K562 (cell line): ENCODE measurements around the gene VPS4B. TPM values are rescaled to one million over a fixed set of nuclear protein-coding genes. Genes with fewer than 3 reads are reported as not detected.

Source experiments
- ATAC-seq: fragments of 200-7000 bp; cut with Tn5 transposase; 3 replicates; pipeline ENCODE4 v1.9.1; 2020; ENCODE audit warnings: moderate library complexity
- BruUV-seq: library from RNA; stranded (reverse); fragments of 400-500 nt; replicated peaks from 2 replicates; lab custom pipeline; 2021; lab: Mats Ljungman, UMichigan
- CTCF ChIA-PET: fragments of 300-600 bp; formaldehyde crosslinking; extraction: SDS; loops from one replicate; lab custom pipeline; 2021; ENCODE audit warnings: low intra/inter-chr PET ratio; lab: Yijun Ruan, JAX
- POLR2A ChIA-PET: fragments of 300-600, 350-650 bp; sonication (Branson Sonifier 250); formaldehyde crosslinking; extraction: SDS; loops from one replicate; lab custom pipeline; 2021; ENCODE audit warnings: antibody characterized with exemption, inconsistent platforms; lab: Yijun Ruan, JAX
- DNase-seq, 4 experiments: peaks; one replicate each; pipeline versions ENCODE4 v3.0.0 to v3.0.0-alpha.2; 2011 to 2018; ENCODE audit warnings: low spot score in 3 of 4, mixed read lengths in 3 of 4; ENCODE audit errors: extremely low read depth in 1 of 4
- FAIRE-seq: peaks from 2 replicates; lab custom pipeline; 2011; peaks lifted over from hg19 to GRCh38; lab: Jason Lieb, UNC
- H2AFZ ChIP-seq: 2 replicates; pipeline ENCODE4 v1.6.0; 2011; ENCODE audit warnings: low read depth, low read length, control low read depth, inconsistent platforms
- H3K27ac ChIP-seq: fragments of 200-600 bp; 3 replicates; pipeline ENCODE4 v1.8.0; 2011; ENCODE audit warnings: low read depth, mild to moderate bottlenecking, control low read depth, inconsistent platforms, low read length, moderate library complexity, mixed read lengths; ENCODE audit errors: extremely low read depth
- H3K27me3 ChIP-seq, 2 experiments: fragments of 300-600 bp in 1 of 2; 2 replicates in 1 of 2; 3 replicates in 1 of 2; pipeline versions ENCODE4 v1.6.0 to v1.8.0; 2011; ENCODE audit warnings: inconsistent platforms in 2 of 2, low read length in 2 of 2, mild to moderate bottlenecking in 1 of 2, mixed read lengths in 1 of 2, moderate library complexity in 1 of 2; ENCODE audit not compliant: control insufficient read depth in 2 of 2, insufficient read depth in 2 of 2
- H3K36me3 ChIP-seq: fragments of 300-600 bp; 3 replicates; pipeline ENCODE4 v1.8.0; 2011; ENCODE audit warnings: mild to moderate bottlenecking, low read length, inconsistent platforms; ENCODE audit not compliant: control insufficient read depth, insufficient read depth
- H3K4me1 ChIP-seq, 2 experiments: fragments of 200-600 bp in 1 of 2; replicated peaks in 1 of 2; 2 replicates in 1 of 2; 3 replicates in 1 of 2; pipeline versions ENCODE4 v1.5.1 to v1.8.0; 2011; ENCODE audit warnings: inconsistent platforms in 2 of 2, low read length in 2 of 2, mild to moderate bottlenecking in 1 of 2, mixed read lengths in 1 of 2, moderate library complexity in 1 of 2; ENCODE audit not compliant: control insufficient read depth in 2 of 2, insufficient read depth in 2 of 2
- H3K4me2 ChIP-seq: 2 replicates; pipeline ENCODE4 v1.6.1; 2011; ENCODE audit warnings: low read length, control low read depth, inconsistent platforms, mixed read lengths; ENCODE audit not compliant: insufficient read depth
- H3K4me3 ChIP-seq: fragments of 200-600 bp; sonication (generic), shearing (Covaris generic); 2 replicates; pipeline ENCODE4 v1.5.1; 2016; ENCODE audit warnings: control low read depth, inconsistent platforms
- H3K79me2 ChIP-seq: fragments of 200-600 bp; 3 replicates; pipeline ENCODE4 v1.8.0; 2011; ENCODE audit warnings: low read length, inconsistent platforms; ENCODE audit not compliant: control insufficient read depth, insufficient read depth
- H3K9ac ChIP-seq, 2 experiments: 2 replicates each; pipeline versions ENCODE4 v1.6.0 to v1.6.1; 2011; ENCODE audit warnings: low read depth in 2 of 2, low read length in 2 of 2, control low read depth in 1 of 2, inconsistent platforms in 1 of 2, mild to moderate bottlenecking in 1 of 2, mixed read lengths in 1 of 2; ENCODE audit not compliant: insufficient read depth in 1 of 2
- H3K9me1 ChIP-seq: one replicate; pipeline ENCODE4 v1.6.0; 2011; ENCODE audit warnings: inconsistent platforms, mild to moderate bottlenecking, low read length, moderate library complexity; ENCODE audit not compliant: control insufficient read depth, insufficient read depth
- H3K9me3 ChIP-seq: replicated peaks from 2 replicates; pipeline ENCODE4 v1.5.1; 2011; ENCODE audit warnings: low read depth, low read length, inconsistent platforms; ENCODE audit not compliant: control insufficient read depth, insufficient read depth
- H4K20me1 ChIP-seq: replicated peaks from 2 replicates; pipeline ENCODE4 v1.6.1; 2011; ENCODE audit warnings: low read length, inconsistent platforms, mixed read lengths; ENCODE audit not compliant: control insufficient read depth, insufficient read depth
- DLX4 ChIP-seq: fragments of 250-450 bp; sonication (Bioruptor Pico); IDR thresholded peaks from 2 replicates; pipeline ENCODE4 v1.6.1; 2021; ENCODE audit warnings: mild to moderate bottlenecking
- E2F5 ChIP-seq: sonication (generic); formaldehyde crosslinking; IDR thresholded peaks from 2 replicates; pipeline ENCODE4 v1.8.0; 2022; ENCODE audit warnings: mild to moderate bottlenecking, missing genetic modification reagents
- FUS ChIP-seq: fragments of 200-400 bp; formaldehyde crosslinking; optimal IDR thresholded peaks from 2 replicates; pipeline ENCODE3; 2017; ENCODE audit warnings: low read depth, low read length
- HNRNPK ChIP-seq: fragments of 200-400 bp; formaldehyde crosslinking; IDR thresholded peaks from one replicate; pipeline ENCODE4 v1.6.1; 2018; ENCODE audit warnings: mild to moderate bottlenecking, low read depth, low read length; ENCODE audit not compliant: poor library complexity, severe bottlenecking
- SETDB1 ChIP-seq: IDR thresholded peaks from one replicate; pipeline ENCODE4 v1.6.1; 2012; ENCODE audit warnings: low read length, control low read depth, inconsistent platforms
- TAL1 ChIP-seq: fragments of 450-650 bp; IDR thresholded peaks from 2 replicates; pipeline ENCODE4 v1.6.1; 2016; ENCODE audit warnings: mild to moderate bottlenecking
- TEAD2 ChIP-seq: fragments of 450-650 bp; IDR thresholded peaks from 2 replicates; pipeline ENCODE4 v1.6.1; 2016; ENCODE audit warnings: missing genetic modification characterization, control low read depth, missing compliant biosample characterization
- ZBTB33 ChIP-seq: sonication (generic); formaldehyde crosslinking; IDR thresholded peaks from 2 replicates; pipeline ENCODE4 v1.8.1; 2023; ENCODE audit warnings: mild to moderate bottlenecking, missing genetic modification reagents
- WGBS: fragments of 100-300 bp; shearing (Covaris generic); methylation state at CpG from one replicate; pipeline ENCODE4 v1.1.6; 2016; ENCODE audit warnings: low coverage, mixed read lengths; ENCODE audit not compliant: insufficient coverage; ENCODE audit errors: missing lambda C conversion rate; 5-methylcytosine and 5-hydroxymethylcytosine counted together
- in situ Hi-C: fragments of 300-500 bp; cut with MboI; formaldehyde crosslinking; loops from 4 replicates; pipeline ENCODE4 v1.15.0; 2018; ENCODE audit warnings: inconsistent platforms, mixed read lengths
- intact Hi-C: fragments of 100-400 bp; cut with micrococcal nuclease; formaldehyde crosslinking; loops from 2 replicates; pipeline ENCODE4 v1.14.2; 2022
- polyA plus RNA-seq, 8 experiments: library from polyadenylated mRNA; depleted of rRNA in 4 of 8; stranded (reverse) in 5 of 8; unstranded in 3 of 8; fragments of >200 nt; fragmentation: Nextera tagmentation in 2 of 8; fragmentation: Illumina TruSeq in 1 of 8; extraction: Ambion mirVana in 2 of 8; extraction: Trizol in 1 of 8; gene quantifications; 2 replicates each; pipeline versions ENCODE4 v1.2.1 to v1.2.3, GENCODE V29; 2011 to 2014; ENCODE audit warnings: inconsistent platforms in 1 of 8, missing spikeins in 1 of 8
- total RNA-seq, 7 experiments: library from RNA; depleted of rRNA in 6 of 7; stranded (reverse); fragments of >200 nt in 6 of 7; fragmentation: Illumina TruSeq in 2 of 7; extraction: Trizol in 2 of 7; gene quantifications; 2 replicates each; pipeline versions ENCODE4 v1.2.1 to v1.2.3, GENCODE V29; 2011 to 2021; ENCODE audit warnings: low replicate concordance in 1 of 7
- TF ChIP-seq, protein P1 (sequence below): fragments of 250-450 bp; sonication (Bioruptor Pico); IDR thresholded peaks from 2 replicates; pipeline ENCODE4 v1.9.0; 2021; ENCODE audit warnings: mild to moderate bottlenecking, inconsistent platforms
- TF ChIP-seq, protein P2 (sequence below): sonication (generic); formaldehyde crosslinking; IDR thresholded peaks from 2 replicates; pipeline ENCODE4 v1.8.0; 2022; ENCODE audit warnings: mild to moderate bottlenecking, missing genetic modification reagents, borderline replicate concordance

VPS4B gene
- total and polyA plus RNA-seq, 9 of the 15 experiments (the other 6 are each of a cell fraction or from before 2014, with no cell fraction given): 7.3 to 16.4 (median 10.4) TPM

GRCh38 chr18:63363951-63364350 is 58.3 kb downstream of the VPS4B start:
- in situ Hi-C loops: no loop called here
- H3K9me1 ChIP-seq: no peaks in the 10 kb centered on the region
- H3K36me3 ChIP-seq: peaks cover 24% of the 10 kb centered on the region; the same call in 1 of the 3 replicates
- no peaks in the 10 kb centered on the region for H4K20me1 ChIP-seq
- no peak for FAIRE-seq
- ChIA-PET POLR2A (interaction anchor here (0.6 kb wide), 1 partner anchor 864 kb away, joined by 3 read pairs; no protein-coding TSS in a partner anchor), CTCF (no interaction called here)
- intact Hi-C loops: no loop called here
- H3K27me3 ChIP-seq: no peaks in the 10 kb centered on the region
- DNase-seq: no peak
- no peak overlapping the region for H3K4me3 ChIP-seq
- H3K4me1 ChIP-seq: peaks cover 6 to 12% of the 10 kb centered on the region in 2 experiments; a peak in 3 of 5 replicates
- peaks cover 18% of the 10 kb centered on the region for H3K79me2 ChIP-seq
- no peaks in the 10 kb centered on the region for H3K9me3 ChIP-seq
- ATAC-seq: no peak
- no peak overlapping the region for H3K9ac ChIP-seq
- H3K4me2 ChIP-seq: no peak overlapping the region
- no peak overlapping the region for H3K27ac ChIP-seq
- 89% methylated on average over 2 of the region's 2 CpGs for WGBS
- no TSS peak for BruUV-seq
- H2AFZ ChIP-seq: no peak overlapping the region
- TF ChIP-seq, protein P1, sequence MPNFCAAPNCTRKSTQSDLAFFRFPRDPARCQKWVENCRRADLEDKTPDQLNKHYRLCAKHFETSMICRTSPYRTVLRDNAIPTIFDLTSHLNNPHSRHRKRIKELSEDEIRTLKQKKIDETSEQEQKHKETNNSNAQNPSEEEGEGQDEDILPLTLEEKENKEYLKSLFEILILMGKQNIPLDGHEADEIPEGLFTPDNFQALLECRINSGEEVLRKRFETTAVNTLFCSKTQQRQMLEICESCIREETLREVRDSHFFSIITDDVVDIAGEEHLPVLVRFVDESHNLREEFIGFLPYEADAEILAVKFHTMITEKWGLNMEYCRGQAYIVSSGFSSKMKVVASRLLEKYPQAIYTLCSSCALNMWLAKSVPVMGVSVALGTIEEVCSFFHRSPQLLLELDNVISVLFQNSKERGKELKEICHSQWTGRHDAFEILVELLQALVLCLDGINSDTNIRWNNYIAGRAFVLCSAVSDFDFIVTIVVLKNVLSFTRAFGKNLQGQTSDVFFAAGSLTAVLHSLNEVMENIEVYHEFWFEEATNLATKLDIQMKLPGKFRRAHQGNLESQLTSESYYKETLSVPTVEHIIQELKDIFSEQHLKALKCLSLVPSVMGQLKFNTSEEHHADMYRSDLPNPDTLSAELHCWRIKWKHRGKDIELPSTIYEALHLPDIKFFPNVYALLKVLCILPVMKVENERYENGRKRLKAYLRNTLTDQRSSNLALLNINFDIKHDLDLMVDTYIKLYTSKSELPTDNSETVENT: no peak
- TF ChIP-seq, protein P2, sequence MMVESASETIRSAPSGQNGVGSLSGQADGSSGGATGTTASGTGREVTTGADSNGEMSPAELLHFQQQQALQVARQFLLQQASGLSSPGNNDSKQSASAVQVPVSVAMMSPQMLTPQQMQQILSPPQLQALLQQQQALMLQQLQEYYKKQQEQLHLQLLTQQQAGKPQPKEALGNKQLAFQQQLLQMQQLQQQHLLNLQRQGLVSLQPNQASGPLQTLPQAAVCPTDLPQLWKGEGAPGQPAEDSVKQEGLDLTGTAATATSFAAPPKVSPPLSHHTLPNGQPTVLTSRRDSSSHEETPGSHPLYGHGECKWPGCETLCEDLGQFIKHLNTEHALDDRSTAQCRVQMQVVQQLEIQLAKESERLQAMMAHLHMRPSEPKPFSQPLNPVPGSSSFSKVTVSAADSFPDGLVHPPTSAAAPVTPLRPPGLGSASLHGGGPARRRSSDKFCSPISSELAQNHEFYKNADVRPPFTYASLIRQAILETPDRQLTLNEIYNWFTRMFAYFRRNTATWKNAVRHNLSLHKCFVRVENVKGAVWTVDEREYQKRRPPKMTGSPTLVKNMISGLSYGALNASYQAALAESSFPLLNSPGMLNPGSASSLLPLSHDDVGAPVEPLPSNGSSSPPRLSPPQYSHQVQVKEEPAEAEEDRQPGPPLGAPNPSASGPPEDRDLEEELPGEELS (CRISPR knock-in tag): no peak
- TF ChIP-seq TAL1 (no peak), HNRNPK (no peak), DLX4 (CRISPR knock-in tag) (no peak), SETDB1 (no peak), FUS (no peak), E2F5 (no peak), ZBTB33 (CRISPR knock-in tag) (no peak), TEAD2 (tag) (no peak)
